ENCODE data around the gene DDX21. TPM values are rescaled to one million over a fixed set of nuclear protein-coding genes. Genes with fewer than 3 reads are reported as not detected.

DDX21 gene
- total and polyA plus RNA-seq, 12 donors: 10.2 to 52.4 (median 23.8) TPM

- intact Hi-C loops (cut with DNase I): loop anchor here in 2 of 10 donors (5.0 kb wide), 2 partner anchors 33 to 78 kb away; no protein-coding TSS in a partner anchor
- 97% methylated on average over 1 of the region's 1 CpG for WGBS, 2 donors
- Histone ChIP-seq H3K4me3 (no peak overlapping the region), H3K27me3 (no peaks in the 10 kb centered on the region), H3K9me3 (no peaks in the 10 kb centered on the region), H3K36me3 (peaks cover 0 to 100% (median 25%) of the 10 kb centered on the region in 9 donors), H3K27ac (peak overlapping the region in 1 of 10 donors; percentile 49), H3K4me1 (peaks cover 0 to 16% (median 0%) of the 10 kb centered on the region in 9 donors)
- TF ChIP-seq, protein P1, sequence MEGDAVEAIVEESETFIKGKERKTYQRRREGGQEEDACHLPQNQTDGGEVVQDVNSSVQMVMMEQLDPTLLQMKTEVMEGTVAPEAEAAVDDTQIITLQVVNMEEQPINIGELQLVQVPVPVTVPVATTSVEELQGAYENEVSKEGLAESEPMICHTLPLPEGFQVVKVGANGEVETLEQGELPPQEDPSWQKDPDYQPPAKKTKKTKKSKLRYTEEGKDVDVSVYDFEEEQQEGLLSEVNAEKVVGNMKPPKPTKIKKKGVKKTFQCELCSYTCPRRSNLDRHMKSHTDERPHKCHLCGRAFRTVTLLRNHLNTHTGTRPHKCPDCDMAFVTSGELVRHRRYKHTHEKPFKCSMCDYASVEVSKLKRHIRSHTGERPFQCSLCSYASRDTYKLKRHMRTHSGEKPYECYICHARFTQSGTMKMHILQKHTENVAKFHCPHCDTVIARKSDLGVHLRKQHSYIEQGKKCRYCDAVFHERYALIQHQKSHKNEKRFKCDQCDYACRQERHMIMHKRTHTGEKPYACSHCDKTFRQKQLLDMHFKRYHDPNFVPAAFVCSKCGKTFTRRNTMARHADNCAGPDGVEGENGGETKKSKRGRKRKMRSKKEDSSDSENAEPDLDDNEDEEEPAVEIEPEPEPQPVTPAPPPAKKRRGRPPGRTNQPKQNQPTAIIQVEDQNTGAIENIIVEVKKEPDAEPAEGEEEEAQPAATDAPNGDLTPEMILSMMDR (IDR thresholded peaks at IDR 0.05): no peak
- DNase-seq: no peak
- no peak for ATAC-seq
Measured at GRCh38 chr10:69014171-69014570, 58.2 kb downstream of the DDX21 start.

DNA sequence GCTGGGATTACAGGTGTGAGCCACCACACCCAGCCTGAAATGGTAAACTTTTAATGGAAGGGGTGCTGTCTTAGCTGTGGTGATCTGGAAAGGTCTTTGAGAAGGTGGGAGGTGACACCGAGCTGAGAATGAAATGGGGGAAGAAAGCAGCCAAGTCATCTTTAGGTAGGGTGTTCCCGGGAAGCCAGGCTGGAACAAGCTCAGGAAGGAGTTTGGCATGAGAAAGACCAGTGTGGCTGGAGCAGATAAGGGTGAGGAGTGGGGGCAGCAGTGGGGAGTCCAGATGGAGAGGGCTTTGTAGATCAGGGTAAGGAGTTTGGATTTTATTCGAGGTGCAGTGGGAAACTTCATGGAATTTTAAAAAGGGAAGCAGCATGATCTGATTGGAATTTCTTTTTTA, 62.6 kb downstream of the DDX21 start:
- no peak overlapping the region for H3K4me3 ChIP-seq
- DNase-seq: no peak
- intact Hi-C loops (cut with DNase I): no loop called here
- TF ChIP-seq, protein P1 (IDR thresholded peaks at IDR 0.05): no peak
- H3K36me3 ChIP-seq: peaks cover 0 to 63% (median 11%) of the 10 kb centered on the region in 9 donors
- WGBS, 2 donors: 63 to 82% methylated on average over 3 of the region's 3 CpGs
- H3K4me1 ChIP-seq: peaks cover 0 to 4% (median 0%) of the 10 kb centered on the region in 9 donors
- no peak for ATAC-seq
- no peak overlapping the region for H3K27ac ChIP-seq
- no peaks in the 10 kb centered on the region for H3K27me3 ChIP-seq
- H3K9me3 ChIP-seq: no peaks in the 10 kb centered on the region

DNA sequence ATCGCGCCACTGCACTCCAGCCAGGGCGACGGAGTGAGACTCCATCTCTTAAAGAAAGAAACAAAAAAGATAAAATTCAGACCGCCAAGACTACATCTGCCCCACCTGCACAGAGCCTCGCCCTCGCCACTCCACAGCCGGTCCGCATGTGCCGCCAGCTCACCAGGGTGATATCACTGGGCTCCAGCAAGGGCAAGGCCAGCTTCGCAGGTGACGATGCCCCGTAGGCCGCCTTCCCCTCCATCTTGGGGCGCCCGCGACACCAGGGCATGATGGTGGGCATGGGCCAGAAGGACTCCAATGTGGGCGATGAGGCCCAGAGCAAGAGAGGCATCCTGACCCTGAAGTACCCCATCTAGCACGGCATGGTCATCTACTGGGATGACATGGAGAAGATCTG, 66.6 kb downstream of the DDX21 start:
- intact Hi-C loops (cut with DNase I): no loop called here
- 98 to 99% methylated on average over 19 of the region's 19 CpGs for WGBS, 2 donors
- TF ChIP-seq, protein P1 (IDR thresholded peaks at IDR 0.05): no peak

GRCh38 chr10:69025370-69025896, 69.5 kb downstream of the DDX21 start:
- ATAC-seq (no peak), DNase-seq (no peak)
- WGBS, 2 donors: 84% methylated on average over 4 of the region's 4 CpGs
- intact Hi-C loops (cut with DNase I): no loop called here
- H3K4me3 ChIP-seq: no peak overlapping the region
- H3K27me3 ChIP-seq: no peaks in the 10 kb centered on the region
- H3K27ac ChIP-seq: no peak overlapping the region
- H3K36me3 ChIP-seq: peaks cover 0 to 3% (median 0%) of the 10 kb centered on the region in 9 donors
- H3K4me1 ChIP-seq: no peaks in the 10 kb centered on the region
- H3K9me3 ChIP-seq: no peaks in the 10 kb centered on the region
- TF ChIP-seq, protein P1 (IDR thresholded peaks at IDR 0.05): no peak

More for the DNA sequence above, 66.6 kb downstream of the DDX21 start:
- Histone ChIP-seq H3K27ac (no peak overlapping the region), H3K4me1 (no peaks in the 10 kb centered on the region), H3K36me3 (peaks cover 0 to 23% (median 0%) of the 10 kb centered on the region in 9 donors), H3K4me3 (no peak overlapping the region), H3K27me3 (no peaks in the 10 kb centered on the region), H3K9me3 (no peaks in the 10 kb centered on the region)
- no peak for DNase-seq
- ATAC-seq: no peak

Measured in heart right ventricle (tissue), 16 donors.